NCI-H82 treated with DMSO at 0.1 percent for 48 hours (cell line): Measurements from ENCODE around the gene ZBTB9.
A peak's percentile ranks its signal among the peaks of the same experiment; 100 is the strongest.

Experiments
- DNase-seq: peaks from one replicate; lab custom pipeline; 2025; ENCODE audit not compliant: unreplicated experiment; lab: John Stamatoyannopoulos, UW

Gene ZBTB9, protein sequence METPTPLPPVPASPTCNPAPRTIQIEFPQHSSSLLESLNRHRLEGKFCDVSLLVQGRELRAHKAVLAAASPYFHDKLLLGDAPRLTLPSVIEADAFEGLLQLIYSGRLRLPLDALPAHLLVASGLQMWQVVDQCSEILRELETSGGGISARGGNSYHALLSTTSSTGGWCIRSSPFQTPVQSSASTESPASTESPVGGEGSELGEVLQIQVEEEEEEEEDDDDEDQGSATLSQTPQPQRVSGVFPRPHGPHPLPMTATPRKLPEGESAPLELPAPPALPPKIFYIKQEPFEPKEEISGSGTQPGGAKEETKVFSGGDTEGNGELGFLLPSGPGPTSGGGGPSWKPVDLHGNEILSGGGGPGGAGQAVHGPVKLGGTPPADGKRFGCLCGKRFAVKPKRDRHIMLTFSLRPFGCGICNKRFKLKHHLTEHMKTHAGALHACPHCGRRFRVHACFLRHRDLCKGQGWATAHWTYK

DNA sequence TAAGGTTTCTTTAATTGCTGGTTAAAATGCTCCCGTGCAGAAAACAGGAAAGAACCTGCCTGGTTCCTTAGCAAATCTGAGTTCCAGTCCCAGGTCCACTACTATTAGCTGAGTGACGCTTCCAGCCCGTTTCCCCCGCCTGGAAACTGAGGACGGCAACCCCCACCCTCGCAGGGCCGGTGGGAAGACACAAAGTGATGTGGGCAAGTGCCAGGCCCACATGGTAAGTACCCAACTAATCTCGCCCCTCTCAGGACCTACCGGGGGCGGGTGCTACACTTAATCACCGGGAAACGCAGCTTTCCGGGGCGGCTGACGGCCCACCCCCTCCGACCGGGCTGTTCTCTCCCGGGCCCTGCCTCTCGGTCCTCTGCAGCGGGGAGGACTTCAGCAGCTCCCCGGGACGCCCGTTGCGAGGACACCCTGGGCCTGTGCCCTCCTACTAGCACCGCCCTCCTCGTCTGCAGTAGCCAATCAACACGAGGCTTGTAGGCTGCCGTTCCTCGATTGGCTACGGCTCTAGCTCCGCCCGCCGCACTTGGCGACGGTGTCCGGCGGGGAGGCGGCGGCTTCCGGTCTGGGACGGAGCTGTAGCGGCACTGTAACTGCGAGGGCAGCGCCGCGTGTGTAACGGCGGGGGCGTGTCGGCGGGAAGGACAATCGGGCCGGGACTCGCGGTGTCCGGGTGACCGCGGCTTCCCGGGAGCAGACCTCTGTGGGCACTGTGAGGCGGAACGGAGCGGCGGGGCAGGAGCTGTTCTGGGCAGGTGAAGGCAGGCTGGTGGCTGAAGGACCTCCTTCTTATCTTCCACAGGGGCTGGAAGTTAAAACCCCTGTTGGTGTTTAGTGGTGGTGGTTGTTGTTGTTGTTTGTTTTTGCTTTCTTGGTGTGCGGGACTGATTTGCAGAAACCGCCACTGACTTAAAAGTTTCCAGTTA is at the start of gene ZBTB9:
Gene ZBTB9, plus strand, starts transcription at position 568 of the 938 bp plus-strand sequence. CDS start 525 bp downstream, outside the sequence.
- peak; percentile 95 for DNase-seq

DNA sequence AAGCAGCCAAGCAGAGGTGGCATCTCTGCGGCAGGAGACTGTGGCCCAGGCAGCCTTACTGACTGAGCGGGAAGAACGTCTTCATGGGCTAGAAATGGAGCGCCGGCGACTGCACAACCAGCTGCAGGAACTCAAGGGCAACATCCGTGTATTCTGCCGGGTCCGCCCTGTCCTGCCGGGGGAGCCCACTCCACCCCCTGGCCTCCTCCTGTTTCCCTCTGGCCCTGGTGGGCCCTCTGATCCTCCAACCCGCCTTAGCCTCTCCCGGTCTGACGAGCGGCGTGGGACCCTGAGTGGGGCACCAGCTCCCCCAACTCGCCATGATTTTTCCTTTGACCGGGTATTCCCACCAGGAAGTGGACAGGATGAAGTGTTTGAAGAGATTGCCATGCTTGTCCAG is 49.5 kb upstream of the ZBTB9 start:
- DNase-seq: no peak

DNA sequence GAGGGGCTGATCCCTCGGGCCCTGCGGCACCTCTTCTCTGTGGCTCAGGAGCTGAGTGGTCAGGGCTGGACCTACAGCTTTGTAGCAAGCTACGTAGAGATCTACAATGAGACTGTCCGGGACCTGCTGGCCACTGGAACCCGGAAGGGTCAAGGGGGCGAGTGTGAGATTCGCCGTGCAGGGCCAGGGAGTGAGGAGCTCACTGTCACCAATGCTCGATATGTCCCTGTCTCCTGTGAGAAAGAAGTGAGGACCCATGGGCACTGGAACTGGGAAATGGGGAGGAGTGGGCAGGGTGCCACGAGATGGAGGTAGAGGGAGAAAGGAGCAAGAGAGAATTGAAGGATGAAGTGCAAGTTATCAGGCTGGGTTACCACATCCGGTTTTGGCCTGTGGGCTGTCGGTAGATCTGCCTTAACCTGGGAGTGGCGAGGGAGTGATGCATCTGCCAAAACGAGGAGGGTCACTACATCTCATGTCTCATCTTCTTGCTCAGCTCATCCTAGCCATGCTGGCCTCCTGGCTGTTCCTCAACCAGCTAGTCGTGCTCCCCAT is 48.9 kb upstream of the ZBTB9 start:
- no peak for DNase-seq

DNA sequence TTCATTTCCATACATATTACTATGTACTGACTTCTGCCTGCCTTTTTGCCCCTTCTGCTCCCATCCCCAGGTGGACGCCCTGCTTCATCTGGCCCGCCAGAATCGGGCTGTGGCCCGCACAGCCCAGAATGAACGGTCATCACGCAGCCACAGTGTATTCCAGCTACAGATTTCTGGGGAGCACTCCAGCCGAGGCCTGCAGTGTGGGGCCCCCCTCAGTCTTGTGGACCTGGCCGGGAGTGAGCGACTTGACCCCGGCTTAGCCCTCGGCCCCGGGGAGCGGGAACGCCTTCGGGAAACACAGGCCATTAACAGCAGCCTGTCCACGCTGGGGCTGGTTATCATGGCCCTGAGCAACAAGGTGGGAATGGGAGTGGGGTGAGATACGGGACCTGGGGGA is 48.2 kb upstream of the ZBTB9 start:
- no peak for DNase-seq

DNA sequence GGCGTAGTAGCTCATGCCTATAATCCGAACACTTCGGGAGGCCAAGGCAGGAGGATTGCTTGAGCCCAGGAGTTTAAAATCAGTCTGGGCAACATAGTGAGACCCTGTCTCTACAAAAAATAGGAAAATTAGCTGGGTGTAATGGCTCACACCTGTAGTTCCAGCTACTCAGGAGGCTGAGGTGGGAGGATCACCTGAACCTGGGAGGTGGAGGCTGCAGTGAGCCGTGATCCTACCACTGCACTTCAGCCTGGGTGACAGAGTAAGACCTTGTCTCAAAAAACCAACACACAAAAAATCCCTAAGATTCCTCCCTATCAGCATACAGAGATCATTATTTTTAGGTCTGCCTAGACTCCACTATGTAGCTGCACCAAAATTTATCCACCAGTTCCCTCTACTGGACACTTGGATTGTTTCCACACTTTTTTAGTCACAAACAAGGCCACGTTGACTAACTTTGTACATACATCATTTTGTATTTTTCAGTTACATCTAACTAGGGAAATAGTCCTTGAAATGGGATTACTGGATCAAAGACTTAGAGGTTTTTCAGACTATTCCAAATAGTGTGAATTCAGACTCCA is 47.2 kb upstream of the ZBTB9 start:
- DNase-seq: no peak

DNA sequence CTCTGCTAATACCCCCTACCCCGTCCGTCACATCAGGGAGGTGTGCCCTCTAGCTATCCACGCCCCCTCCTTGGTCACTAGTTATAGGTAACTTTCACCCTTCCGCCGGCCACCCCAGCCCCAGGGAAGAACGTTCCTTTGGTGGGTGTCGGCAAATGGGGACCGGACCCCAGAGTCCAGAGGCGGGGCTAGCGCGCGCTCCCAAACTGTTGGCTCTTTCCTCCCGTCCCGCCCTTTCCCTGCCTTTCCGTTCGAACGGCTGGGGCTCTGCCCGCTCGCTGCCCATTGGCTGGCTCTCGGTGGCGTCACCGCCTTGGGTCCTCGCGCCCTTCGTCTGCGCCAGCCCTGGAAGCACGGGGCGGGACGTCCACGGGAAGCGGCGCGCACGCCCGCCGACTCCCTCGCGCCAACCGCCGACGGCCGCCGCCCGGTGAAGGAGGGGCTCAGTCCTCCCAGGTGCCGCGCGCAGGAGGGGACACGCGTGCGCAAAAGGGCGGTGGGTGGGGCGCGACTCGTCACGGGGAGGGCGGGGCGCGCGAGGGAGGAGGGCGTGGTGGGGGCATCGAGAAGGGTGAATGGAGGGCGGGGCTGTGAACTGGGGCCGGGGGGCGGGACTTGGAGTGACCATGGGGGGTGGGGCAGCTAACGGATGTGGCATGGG is 44.2 kb upstream of the ZBTB9 start:
- DNase-seq: peak; percentile 98

DNA sequence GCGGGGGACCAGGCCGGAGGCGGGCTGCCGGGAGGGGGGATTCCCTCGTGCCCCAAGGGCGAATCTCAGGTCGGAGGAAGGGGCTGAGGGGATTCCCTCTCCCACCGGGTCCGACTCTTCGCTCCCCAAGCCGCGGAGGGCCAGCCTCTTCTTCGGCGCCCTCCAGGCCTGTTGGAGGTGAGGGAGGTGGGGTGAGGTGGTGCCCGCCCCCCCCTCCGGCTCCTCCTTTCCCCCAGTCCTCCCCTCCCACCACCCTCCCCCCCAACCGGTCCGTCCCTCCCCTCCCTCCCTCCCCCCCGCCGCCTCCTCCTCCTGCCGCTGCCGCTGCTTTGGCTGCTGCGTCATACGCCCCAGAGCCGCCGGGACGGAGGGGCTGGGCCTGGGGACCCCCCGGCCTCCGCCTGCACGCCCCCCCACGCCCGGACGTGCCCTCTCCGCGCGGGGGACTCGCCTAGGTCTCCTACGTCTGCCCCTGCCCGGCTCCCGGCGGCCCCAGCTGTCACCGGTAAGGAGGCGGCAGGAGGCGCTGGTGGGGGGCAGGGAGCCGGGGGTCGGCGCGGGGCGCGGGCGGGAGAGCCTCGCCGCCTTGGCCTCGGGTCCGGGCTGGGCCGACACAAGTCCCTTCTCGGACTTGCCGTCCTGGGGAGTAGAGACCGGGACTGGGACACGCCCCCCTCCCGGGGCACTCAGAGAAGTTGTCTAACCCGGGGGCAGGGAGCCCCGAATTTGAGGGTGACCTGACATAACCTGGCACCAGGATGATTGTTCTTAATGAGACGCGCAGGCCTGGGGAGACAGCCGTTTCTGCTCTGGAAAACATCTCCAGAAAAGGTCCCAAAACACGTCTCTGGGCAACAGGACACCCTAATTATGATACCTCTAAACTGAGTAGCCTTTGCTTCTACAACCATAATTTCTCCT is 43.4 kb upstream of the ZBTB9 start, which contains the start of gene PHF1:
Gene PHF1, plus strand, starts transcription at position 304 of the 921 bp plus-strand sequence. CDS start 1,250 bp downstream, outside the sequence.
- DNase-seq: peak; percentile 77

DNA sequence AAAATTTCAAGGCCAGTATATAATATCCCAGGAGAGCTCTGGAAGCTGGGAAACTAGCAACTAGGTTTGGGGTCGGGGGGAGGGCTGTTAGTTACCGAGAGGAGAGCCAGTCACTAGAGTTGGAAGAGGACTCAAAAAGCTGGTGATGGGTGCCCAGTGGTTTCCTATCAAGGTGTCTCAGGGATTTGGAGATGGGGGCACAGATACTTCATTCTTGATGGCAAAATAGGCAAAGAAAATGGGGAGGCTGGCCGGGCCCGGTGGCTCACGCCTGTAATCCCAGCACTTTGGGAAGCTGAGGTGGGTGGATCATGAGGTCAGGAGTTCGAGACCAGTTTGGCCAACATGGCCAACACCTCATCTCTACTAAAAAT is 42.8 kb upstream of the ZBTB9 start:
- no peak for DNase-seq

DNA sequence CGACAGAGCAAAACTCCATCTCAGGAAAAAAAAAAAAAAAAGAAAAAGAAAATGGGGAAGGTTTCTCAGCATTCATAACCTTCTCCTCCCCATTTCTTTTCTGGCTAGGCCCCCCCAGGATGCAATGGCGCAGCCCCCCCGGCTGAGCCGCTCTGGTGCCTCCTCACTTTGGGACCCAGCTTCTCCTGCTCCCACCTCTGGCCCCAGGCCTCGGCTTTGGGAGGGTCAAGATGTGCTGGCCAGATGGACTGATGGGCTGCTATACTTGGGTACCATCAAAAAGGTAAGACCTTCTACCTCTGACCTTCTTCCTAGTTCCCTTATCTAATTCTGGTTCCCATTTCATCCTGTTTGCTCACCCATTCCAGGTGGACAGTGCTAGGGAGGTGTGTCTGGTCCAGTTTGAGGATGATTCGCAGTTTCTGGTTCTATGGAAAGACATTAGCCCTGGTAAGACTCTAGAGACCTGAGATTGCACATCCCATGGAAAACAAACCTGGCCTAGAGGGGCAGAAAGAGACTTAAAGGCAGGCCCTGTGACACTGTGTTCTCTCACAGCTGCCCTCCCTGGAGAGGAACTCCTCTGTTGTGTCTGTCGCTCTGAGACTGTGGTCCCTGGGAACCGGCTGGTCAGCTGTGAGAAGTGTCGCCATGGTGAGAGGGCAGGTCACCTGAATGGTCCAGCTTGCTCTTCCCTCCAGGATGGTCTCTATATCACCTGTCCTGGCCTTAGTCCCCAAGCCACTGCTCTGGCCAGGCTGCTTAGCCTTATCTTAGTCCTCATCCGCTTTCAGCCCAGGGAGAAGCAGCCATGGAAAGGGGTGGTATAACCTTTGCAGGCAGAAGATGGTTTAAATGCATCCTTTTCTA is 42.0 kb upstream of the ZBTB9 start:
- DNase-seq: no peak

DNA sequence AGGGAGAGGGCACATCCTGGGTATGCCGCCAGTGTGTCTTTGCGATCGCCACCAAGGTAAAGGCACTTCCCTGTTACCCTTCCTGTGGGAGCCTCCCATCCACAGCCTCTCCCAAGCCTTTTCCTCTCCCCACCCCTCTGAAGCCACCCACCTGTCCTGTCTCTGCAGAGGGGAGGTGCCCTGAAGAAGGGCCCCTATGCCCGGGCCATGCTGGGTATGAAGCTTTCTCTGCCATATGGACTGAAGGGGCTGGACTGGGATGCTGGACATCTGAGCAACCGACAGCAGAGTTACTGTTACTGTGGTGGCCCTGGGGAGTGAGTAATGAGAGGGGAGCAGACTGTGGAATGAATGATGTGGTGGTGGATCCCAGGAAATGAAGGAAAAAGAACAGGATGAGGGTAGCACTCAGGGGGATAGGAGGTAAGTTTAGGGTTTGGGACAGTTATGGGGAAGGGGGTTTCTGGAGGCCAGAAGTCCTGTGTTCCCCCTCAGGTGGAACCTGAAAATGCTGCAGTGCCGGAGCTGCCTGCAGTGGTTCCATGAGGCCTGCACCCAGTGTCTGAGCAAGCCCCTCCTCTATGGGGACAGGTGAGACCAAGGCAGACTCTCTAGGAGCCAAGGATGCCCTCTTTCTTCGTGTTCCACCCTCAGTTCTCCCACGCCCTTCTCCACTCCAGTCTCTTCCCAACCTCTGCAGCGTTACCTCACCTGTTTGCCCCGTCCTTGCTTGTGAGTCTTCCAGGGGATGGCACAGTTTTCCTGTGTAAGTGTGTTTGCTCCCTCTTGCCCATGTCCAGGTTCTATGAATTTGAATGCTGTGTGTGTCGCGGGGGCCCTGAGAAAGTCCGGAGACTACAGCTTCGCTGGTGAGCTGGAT is 40.9 kb upstream of the ZBTB9 start:
- no peak for DNase-seq

DNA sequence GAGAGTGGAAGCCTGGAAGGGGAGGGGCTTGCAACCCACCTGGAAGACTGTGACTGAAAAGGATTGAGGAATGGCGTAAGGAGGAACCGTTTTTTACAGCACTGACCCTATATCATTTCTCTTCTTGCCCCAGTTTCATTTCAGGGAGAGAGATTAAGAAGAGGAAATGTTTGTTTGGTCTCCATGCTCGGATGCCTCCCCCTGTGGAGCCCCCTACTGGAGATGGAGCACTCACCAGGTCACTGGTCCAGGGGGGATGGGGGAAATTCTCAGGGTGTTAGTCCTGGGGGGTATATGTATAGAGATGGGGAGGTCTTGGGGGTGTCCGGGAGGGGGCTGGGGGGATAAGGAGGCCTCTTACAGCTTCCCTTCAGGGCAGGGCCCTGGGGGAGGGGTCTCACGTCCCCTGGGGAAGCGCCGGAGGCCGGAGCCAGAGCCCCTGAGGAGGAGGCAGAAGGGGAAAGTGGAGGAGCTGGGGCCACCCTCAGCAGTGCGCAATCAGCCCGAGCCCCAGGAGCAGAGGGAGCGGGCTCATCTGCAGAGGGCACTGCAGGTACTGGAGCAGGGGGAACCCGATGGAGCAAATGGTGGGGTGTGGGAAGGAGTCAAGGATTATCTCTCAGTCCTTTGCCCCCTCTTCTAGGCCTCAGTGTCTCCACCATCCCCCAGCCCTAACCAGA is 39.6 kb upstream of the ZBTB9 start:
- no peak for DNase-seq

DNA sequence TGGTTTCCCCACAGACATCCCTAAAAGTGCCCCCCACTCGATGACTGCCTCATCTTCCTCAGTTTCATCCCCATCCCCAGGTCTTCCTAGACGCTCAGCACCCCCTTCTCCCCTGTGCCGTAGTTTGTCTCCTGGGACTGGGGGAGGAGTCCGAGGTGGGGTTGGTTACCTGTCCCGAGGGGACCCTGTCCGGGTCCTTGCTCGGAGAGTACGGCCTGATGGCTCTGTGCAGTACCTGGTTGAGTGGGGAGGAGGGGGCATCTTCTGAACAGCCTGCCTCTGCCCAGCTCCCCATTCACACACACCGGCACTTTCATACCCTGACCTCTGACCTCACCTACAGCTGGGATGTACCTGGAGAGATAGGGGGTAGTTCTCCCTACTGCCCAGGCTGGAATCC is 38.5 kb upstream of the ZBTB9 start:
- no peak for DNase-seq

DNA sequence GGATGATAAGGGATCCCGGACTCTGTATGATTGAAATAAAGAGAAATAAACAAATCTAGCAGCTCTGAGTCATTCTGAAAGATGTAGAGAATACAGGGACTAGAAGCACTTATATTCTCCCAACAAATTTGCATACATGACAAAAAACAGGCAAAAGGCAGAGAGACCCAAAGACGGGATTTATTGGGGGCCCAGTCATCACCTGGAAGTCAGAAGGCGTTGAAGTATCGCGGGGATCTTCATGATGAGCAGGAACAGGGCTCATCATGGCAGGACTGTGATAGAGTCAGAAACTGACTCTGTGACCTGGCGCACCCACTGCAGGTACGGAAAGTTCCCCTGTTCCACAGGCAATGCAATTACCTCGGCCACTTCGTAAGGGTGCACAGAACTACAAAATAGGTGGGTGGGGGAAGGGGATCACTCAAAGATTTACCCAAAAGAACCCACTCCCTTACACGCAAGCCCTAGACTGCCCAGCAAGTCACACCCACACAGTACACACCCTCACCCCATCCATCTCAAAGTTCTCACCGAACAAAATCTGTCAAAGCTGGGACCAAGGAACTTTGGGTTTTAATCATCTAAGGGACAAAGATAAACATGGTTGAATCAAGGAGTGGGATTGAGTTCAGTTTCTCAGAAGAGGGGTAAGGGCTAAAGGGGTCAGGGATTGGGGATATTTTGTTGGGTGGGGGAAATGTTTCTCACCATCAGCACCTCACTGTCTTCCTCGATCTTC is 37.8 kb upstream of the ZBTB9 start:
- no peak for DNase-seq

DNA sequence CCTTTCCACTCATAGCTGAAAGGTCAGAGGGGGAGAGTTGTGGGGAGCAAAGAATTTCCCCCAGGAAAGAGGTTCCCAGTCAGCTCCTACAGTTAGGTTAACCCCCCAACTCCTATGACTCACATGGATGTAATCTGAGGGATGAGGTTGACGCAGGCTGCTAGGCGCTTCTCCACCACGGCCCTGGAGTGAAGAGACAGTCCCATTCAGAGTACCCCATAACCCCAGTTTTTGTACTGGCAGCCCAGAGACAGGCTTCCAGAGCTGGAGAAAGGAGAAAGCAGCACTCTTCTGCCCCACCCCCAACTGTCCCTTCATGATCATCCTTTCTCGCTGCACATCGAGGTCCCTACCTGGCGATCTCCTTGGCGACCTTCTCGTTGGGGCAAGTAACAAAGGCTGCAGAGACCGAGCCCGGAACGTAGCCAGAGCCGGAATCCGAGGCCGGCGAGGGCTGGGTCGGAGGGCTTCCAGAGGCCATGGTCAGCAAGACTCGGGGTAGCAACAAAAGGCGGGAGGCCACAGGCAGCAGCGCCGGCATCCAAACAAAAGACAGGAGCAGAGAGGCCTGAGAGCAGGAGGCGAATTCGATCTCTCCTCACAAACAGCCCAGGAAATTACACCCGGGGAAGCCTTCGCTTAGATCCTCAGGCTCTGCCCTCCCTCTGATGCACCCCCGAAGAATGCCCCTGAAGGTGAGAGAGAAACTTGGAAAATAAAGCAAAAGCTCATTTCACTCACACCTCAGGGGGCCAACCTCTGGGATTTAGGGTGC is 37.1 kb upstream of the ZBTB9 start:
- DNase-seq: no peak

DNA sequence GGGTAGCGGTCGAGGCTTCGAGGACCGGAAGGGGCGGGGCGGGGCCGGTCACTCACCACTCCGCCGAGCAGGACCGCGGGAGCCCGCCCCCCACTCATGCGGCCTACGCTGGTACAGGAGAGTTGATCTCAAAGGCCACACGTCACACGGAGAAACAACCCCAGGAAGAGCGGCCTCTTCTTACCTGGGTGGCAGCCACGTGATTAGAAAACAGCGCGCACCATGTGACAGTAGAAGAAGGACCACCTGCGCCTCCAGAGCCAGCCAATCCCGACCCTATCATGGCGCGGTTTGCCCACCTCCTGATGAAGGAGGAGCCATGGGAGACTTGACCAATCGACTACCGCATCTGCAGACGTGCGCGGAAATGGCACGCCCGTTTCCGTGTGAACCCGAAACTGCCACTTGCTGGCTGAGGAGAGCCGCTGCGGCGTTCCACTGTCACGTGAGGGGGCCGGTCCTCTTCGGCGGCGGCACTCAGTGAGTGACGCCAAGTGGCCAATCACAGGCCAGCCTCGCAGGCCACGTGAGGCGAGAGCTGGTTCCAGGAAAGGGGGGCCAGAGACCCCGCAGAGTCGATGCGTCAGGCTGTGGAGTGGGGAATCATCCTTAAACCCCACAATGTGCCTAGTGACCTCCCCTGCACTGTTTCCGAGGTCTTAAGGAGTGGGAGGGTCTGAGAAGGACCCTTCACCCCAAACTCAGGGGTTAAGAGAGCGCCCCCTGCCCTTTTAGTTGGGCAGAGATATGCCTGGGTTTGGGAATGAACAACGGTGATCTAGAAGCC is 36.3 kb upstream of the ZBTB9 start, which contains the start of gene CUTA:
Gene CUTA, minus strand, starts transcription at position 205 of the 787 bp plus-strand sequence. Its CDS starts 107 bp downstream, at position 98.
- peak; percentile 98 for DNase-seq
